Ovary (tissue), 9 donors: Measurements from ENCODE around the gene PCYT1A. TPM values are rescaled to one million over a fixed set of nuclear protein-coding genes. Genes with fewer than 3 reads are reported as not detected.

Experiments used
- DNase-seq, 5 donors: peaks; one replicate each; pipeline ENCODE4 v3.0.0-alpha.2; 2019 to 2020
- H3K27ac ChIP-seq, 2 donors: fragments of 200-600 bp; one replicate each; pipeline versions ENCODE4 v1.5.1 to v1.8.0; 2019 to 2022
- H3K27me3 ChIP-seq: fragments of 200-600 bp; one replicate; pipeline ENCODE4 v1.8.0; 2022
- H3K36me3 ChIP-seq: fragments of 200-600 bp; sonication (generic); one replicate; pipeline ENCODE4 v1.5.1; 2019
- H3K4me1 ChIP-seq: one replicate; pipeline ENCODE4 v1.8.1; 2013; ENCODE audit warnings: mild to moderate bottlenecking, moderate library complexity; ENCODE audit not compliant: insufficient read depth
- H3K4me3 ChIP-seq: fragments of 200-600 bp; sonication (generic); one replicate; pipeline ENCODE4 v1.5.1; 2017
- H3K9me3 ChIP-seq, 2 donors: fragments of 200-600 bp in 1 of 2; sonication (generic) in 1 of 2; one replicate each; pipeline versions ENCODE4 v1.5.1 to v1.8.1; 2013 to 2019; ENCODE audit warnings: mild to moderate bottlenecking in 1 of 2, moderate library complexity in 1 of 2
- EP300 ChIP-seq: sonication (generic); formaldehyde crosslinking; IDR thresholded peaks from one replicate; pipeline ENCODE4 v1.6.1; 2017; ENCODE audit warnings: antibody characterized with exemption
- POLR2A ChIP-seq: fragments of 450-650 bp; IDR thresholded peaks from one replicate; pipeline ENCODE4 v1.6.1; 2017; ENCODE audit warnings: antibody characterized with exemption, mild to moderate bottlenecking, moderate library complexity
- WGBS, 3 donors: extraction: QIAGEN DNeasy Blood & Tissue Kit in 1 of 3; methylation state at CpG; one replicate each; pipeline versions ENCODE4 v1.1.5 to v1.1.7; 2013 to 2017; 5-methylcytosine and 5-hydroxymethylcytosine counted together
- intact Hi-C, 4 donors: fragments of 100-400 bp; cut with DNase I; formaldehyde crosslinking; loops; one replicate each; pipeline versions ENCODE4 v1.11.0 to v1.15.1; 2022 to 2023
- polyA plus RNA-seq, 2 donors: library from polyadenylated mRNA; stranded (reverse); fragments of 200-250 nt in 1 of 2; fragments of 350-450 nt in 1 of 2; fragmentation: Illumina TruSeq in 1 of 2; extraction: RNeasy Lipid Tissue Mini Kit (QIAGEN cat#74804) in 1 of 2; gene quantifications; one replicate each; pipeline ENCODE4 v1.2.3, GENCODE V29; 2013 to 2014
- total RNA-seq, 7 donors: library from RNA; depleted of rRNA in 2 of 7; stranded (reverse); fragments of >200 nt in 2 of 7; fragmentation: NEBNext Ultra II Directional in 3 of 7; extraction: Animal tissue kit (Norgen Biotek cat#: 25700) in 3 of 7; gene quantifications; one replicate each; pipeline versions ENCODE4 v1.1.0 to v1.2.4, GENCODE V29; 2016 to 2023
- TF ChIP-seq, protein P1 (sequence below), 3 donors: fragments of 450-650 bp in 2 of 3; fragments of 200-600 bp in 1 of 3; IDR thresholded peaks; one replicate each; pipeline versions ENCODE4 v1.5.1 to v1.8.0; 2016 to 2022; ENCODE audit warnings: antibody characterized with exemption in 3 of 3, mild to moderate bottlenecking in 1 of 3
- donor health status: DM: no; HTN: no; CAD: no; lungs with moderate emphysema.
- donor health status: DM: no; HTN: no; CAD: no.
- donor health status: Bipolar disorder and iron deficiency.
- donor health status: DM: yes; HTN: yes; CAD: no.
- donor health status: DM: no; HTN: no; CAD: no.
- donor health status: DM: yes; HTN: yes; CAD: no.

The PCYT1A gene
- total and polyA plus RNA-seq, 9 donors, result 16.3 to 58.1 (median 33.7) TPM

DNA sequence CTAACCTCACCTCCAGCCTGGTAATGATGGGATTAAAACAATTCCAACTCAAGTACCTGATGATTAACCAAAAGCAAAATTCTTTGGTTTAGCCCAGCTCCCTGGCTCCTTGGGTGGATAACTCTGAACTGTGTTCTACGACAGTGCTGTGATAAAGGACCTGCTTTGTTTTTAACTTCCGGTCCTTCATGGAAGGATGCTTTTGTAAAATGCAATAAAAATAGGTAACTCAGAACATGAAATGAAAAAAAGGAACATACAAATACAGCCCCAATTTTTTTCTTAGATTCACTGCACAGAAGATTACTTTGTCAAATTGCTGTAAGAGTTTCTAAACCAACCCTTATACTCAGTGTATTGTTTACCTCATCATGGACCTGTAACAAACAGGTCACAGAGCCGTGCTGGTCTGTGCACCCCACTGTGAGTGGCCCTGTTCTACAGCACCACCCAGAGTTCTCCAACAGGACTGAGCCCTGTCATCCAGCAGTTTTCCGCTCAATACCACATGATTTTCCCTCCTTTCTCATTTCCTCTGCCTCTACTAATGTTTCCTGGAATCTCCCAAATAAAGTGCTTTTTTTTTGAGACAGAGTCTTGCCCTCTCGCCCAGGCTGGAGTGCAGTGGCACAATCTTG, 4.9 kb upstream of the PCYT1A start:
- Histone ChIP-seq H3K4me3 (no peak overlapping the region), H3K9me3 (no peaks in the 10 kb centered on the region), H3K27ac (no peak overlapping the region), H3K27me3 (no peaks in the 10 kb centered on the region), H3K36me3 (no peaks in the 10 kb centered on the region), H3K4me1 (no peaks in the 10 kb centered on the region)
- 80 to 85% (median 82%) methylated on average over 5 of the region's 5 CpGs for WGBS, 3 donors
- DNase-seq, result no peak
- intact Hi-C loops, result no loop called here
- TF ChIP-seq EP300 (no peak), POLR2A (no peak)
- TF ChIP-seq, protein P1, sequence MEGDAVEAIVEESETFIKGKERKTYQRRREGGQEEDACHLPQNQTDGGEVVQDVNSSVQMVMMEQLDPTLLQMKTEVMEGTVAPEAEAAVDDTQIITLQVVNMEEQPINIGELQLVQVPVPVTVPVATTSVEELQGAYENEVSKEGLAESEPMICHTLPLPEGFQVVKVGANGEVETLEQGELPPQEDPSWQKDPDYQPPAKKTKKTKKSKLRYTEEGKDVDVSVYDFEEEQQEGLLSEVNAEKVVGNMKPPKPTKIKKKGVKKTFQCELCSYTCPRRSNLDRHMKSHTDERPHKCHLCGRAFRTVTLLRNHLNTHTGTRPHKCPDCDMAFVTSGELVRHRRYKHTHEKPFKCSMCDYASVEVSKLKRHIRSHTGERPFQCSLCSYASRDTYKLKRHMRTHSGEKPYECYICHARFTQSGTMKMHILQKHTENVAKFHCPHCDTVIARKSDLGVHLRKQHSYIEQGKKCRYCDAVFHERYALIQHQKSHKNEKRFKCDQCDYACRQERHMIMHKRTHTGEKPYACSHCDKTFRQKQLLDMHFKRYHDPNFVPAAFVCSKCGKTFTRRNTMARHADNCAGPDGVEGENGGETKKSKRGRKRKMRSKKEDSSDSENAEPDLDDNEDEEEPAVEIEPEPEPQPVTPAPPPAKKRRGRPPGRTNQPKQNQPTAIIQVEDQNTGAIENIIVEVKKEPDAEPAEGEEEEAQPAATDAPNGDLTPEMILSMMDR (IDR thresholded peaks at IDR 0.05), result no peak

DNA sequence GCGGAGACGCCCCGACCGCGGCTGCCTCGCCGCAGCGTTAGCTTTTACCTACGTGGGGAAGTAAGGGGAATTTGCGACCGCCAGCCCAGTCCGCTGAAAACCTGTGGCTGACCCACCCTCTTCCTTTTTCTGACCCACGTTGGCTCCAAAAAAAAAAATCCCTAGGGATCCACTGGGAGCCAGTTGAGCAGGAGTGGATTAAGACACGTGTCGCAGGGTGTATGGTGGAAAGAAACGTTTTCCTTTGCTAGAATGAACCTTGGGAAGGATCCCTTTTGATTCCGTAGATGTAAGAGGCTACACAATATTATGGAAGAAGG, 575 bp upstream of the PCYT1A start:
- no peaks in the 10 kb centered on the region for H3K27me3 ChIP-seq
- H3K4me3 ChIP-seq, result peak overlapping the region; percentile 59
- WGBS, 3 donors, result 1% methylated on average over 17 of the region's 17 CpGs
- TF ChIP-seq, protein P1 (IDR thresholded peaks at IDR 0.05), result no peak
- TF ChIP-seq EP300, result no peak
- no peak for TF ChIP-seq POLR2A
- no peak for DNase-seq
- no peaks in the 10 kb centered on the region for H3K36me3 ChIP-seq
- H3K27ac ChIP-seq, result peak overlapping the region; percentile 63 to 84
- H3K9me3 ChIP-seq, result no peaks in the 10 kb centered on the region
- peaks cover 6% of the 10 kb centered on the region for H3K4me1 ChIP-seq
- intact Hi-C loops, result no loop called here

DNA sequence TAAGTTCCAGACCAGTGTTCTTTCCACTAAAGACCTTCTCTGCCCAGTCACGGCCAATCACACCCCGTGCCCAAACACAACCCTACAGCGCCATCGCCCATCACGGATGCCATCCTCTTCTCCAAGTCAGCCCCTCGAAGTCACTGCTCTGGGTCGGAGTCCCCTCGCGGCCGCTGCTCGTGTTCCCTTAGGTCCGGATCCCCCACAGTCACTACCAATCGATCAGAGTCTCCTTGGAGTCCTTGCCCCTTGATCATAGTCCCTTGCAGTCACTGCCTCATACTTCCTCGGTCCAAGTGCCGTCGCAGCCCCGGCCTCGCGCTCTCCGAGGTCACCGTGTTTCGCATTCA, 461 bp downstream of the PCYT1A start:
- no peaks in the 10 kb centered on the region for H3K36me3 ChIP-seq

DNA sequence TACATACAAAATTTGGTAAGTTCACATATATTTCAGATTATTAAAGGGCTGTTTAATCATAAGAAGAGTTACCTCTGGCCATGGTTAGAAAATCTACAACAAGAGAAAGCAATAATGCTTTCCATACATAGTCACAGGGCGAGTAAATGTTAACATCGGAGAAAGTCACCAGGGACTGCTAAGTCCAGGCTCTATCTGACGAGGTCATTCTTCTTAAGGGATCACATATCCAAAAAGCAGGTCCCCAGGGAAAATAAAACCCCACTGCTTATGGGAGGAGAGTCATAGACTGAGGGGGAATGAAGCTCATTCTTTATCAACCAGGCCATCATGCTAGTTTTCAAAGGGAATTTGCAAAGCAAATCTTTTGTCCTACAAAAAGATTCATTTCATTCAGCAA, 3.1 kb downstream of the PCYT1A start:
- 26 to 68% (median 56%) methylated on average over 3 of the region's 3 CpGs for WGBS, 3 donors
- no peak overlapping the region for H3K27ac ChIP-seq
- no peaks in the 10 kb centered on the region for H3K9me3 ChIP-seq
- no peaks in the 10 kb centered on the region for H3K36me3 ChIP-seq
- no peak for TF ChIP-seq EP300
- TF ChIP-seq, protein P1 (IDR thresholded peaks at IDR 0.05), result no peak
- no peak for TF ChIP-seq POLR2A
- intact Hi-C loops, result no loop called here
- H3K4me1 ChIP-seq, result peaks cover 6% of the 10 kb centered on the region
- no peak for DNase-seq
- H3K4me3 ChIP-seq, result no peak overlapping the region
- H3K27me3 ChIP-seq, result no peaks in the 10 kb centered on the region

More for the DNA sequence above, 461 bp downstream of the PCYT1A start:
- TF ChIP-seq, protein P1 (IDR thresholded peaks at IDR 0.05), result no peak
- TF ChIP-seq EP300 (no peak), POLR2A (no peak)
- Histone ChIP-seq H3K27ac (peak overlapping the region in 1 of 2 donors; percentile 84), H3K4me3 (peak overlapping the region; percentile 59), H3K27me3 (no peaks in the 10 kb centered on the region), H3K4me1 (peaks cover 6% of the 10 kb centered on the region), H3K9me3 (no peaks in the 10 kb centered on the region)
- DNase-seq, result peak in 2 of 5 donors; percentile 11 to 51
- 0 to 1% (median 1%) methylated on average over 22 of the region's 22 CpGs for WGBS, 3 donors
- intact Hi-C loops, result no loop called here
